ENCODE results near the gene MAP3K2. TPM values are rescaled to one million over a fixed set of nuclear protein-coding genes. Genes with fewer than 3 reads are reported as not detected.

MAP3K2 gene
- total and polyA plus RNA-seq, 10 of the 15 experiments (the other 5 are each of a cell fraction or from before 2014, with no cell fraction given): 2.7 to 39.6 (median 16.1) TPM

GRCh38 chr2:127270663-127271062 lies 117.1 kb downstream of the MAP3K2 start:
- Histone ChIP-seq H2AFZ (ENCODE audit: control insufficient read depth, low read depth, low read length) (no peak overlapping the region), H3K27me3 (replicated peaks in 1 of 2; ENCODE audit: control insufficient read depth in 2 of 2, insufficient read depth in 2 of 2, low read length in 1 of 2) (no peaks in the 10 kb centered on the region), H3K79me2 (ENCODE audit: control insufficient read depth, insufficient read depth, low read length) (no peaks in the 10 kb centered on the region), H3K27ac (ENCODE audit: control insufficient read depth, insufficient read depth) (no peak overlapping the region), H3K4me3 (no peak overlapping the region), H3K9me3 (replicated peaks; ENCODE audit: control insufficient read depth, insufficient read depth, low read length) (no peaks in the 10 kb centered on the region), H4K20me1 (ENCODE audit: control insufficient read depth, insufficient read depth) (no peaks in the 10 kb centered on the region), H3K36me3 (ENCODE audit: control insufficient read depth in 2 of 2, insufficient read depth in 2 of 2, low read length in 1 of 2) (peaks cover 19 to 25% of the 10 kb centered on the region in 2 experiments), H3K4me2 (ENCODE audit: control insufficient read depth, insufficient read depth) (no peak overlapping the region), H3K9ac (ENCODE audit: control insufficient read depth, insufficient read depth, low read length) (no peak overlapping the region), H3K4me1 (ENCODE audit: control insufficient read depth, insufficient read depth, low read length) (no peaks in the 10 kb centered on the region)
- RAD21 ChIA-PET (ENCODE audit: unreplicated experiment): no interaction called here
- SMC1A ChIA-PET (ENCODE audit: uncharacterized antibody, unreplicated experiment): no interaction called here
- no peak for FAIRE-seq
- DNase-seq (ENCODE audit: low read depth, low spot score): no peak
- peak; percentile 58 for ATAC-seq
- 100% methylated on average over 5 of the region's 5 CpGs for WGBS (ENCODE audit: insufficient coverage, insufficient replicate concordance, low lambda C conversion rate, missing lambda C conversion rate)
- no TSS peak for BruUV-seq (replicated peaks)
- in situ Hi-C loops (cut with MboI) (no loop called here), intact Hi-C loops (cut with micrococcal nuclease; ENCODE audit: unreplicated experiment) (no loop called here)
- TF ChIP-seq SRF (IDR thresholded peaks at IDR 0.05; ENCODE audit: low read depth in 2 of 2, low read length in 2 of 2): no peak
- peak in 2 of 3 experiments; percentile 23 to 32; a peak in 2 of 6 replicates for TF ChIP-seq CTCF (IDR thresholded peaks at IDR 0.05 in 2 of 3, conservative IDR thresholded peaks at IDR 0.05 in 1 of 3; ENCODE audit: control insufficient read depth in 2 of 3, extremely low read depth in 1 of 3, insufficient read depth in 1 of 3, low read depth in 3 of 3, low read length in 3 of 3)
- POLR2A ChIA-PET: no interaction called here
- CTCF ChIA-PET: interaction anchor here (0.6 to 1.0 kb wide), 3 partner anchors 56 to 1030 kb away, joined by 3 to 4 read pairs (median 3); no protein-coding TSS in a partner anchor

DNA sequence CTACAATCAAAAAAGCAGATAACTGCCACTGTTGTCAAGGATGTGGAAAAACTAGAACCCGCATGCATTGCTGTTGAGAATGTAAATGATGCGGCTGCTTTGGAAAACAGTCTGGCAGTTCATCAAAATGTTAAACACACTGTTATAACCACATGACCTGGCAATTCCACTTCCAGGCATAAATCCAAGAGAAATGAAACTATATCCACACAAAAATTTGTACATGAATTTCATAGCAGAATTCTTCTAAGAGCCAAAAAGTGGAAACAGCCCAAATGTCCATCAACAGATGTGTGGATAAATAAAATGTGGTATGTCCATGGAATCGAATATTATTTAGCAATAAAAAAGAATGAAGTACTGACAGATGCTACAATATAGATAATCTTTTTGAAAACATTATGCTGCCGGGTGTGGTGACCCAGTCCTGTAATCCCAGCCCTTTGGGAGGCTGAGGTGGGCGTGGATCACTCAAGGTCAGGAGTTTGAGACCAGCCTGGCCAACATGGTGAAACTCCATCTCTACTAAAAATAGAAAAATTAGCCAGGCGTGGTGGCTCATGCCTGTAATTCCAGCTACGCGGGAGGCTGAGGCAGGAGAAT lies 125.9 kb downstream of the MAP3K2 start:
- RAD21 ChIA-PET (ENCODE audit: unreplicated experiment): no interaction called here
- no peak for FAIRE-seq
- TF ChIP-seq HDGF (IDR thresholded peaks at IDR 0.05) (no peak), ATF2 (IDR thresholded peaks at IDR 0.05; ENCODE audit: low read length) (no peak), JUNB (IDR thresholded peaks at IDR 0.05) (no peak), POLR2AphosphoS2 (IDR thresholded peaks at IDR 0.05; ENCODE audit: low read depth, low read length) (no peak), MXI1 (IDR thresholded peaks at IDR 0.05; ENCODE audit: low read depth, low read length) (no peak), EZH2 (IDR thresholded peaks at IDR 0.05; ENCODE audit: borderline replicate concordance, control insufficient read depth, low read depth, low read length) (no peak), CBX3 (IDR thresholded peaks at IDR 0.05; ENCODE audit: borderline replicate concordance, low read depth) (no peak), FOS (IDR thresholded peaks at IDR 0.05; ENCODE audit: borderline replicate concordance, extremely low read depth, insufficient read length) (no peak)
- TF ChIP-seq, protein P1, sequence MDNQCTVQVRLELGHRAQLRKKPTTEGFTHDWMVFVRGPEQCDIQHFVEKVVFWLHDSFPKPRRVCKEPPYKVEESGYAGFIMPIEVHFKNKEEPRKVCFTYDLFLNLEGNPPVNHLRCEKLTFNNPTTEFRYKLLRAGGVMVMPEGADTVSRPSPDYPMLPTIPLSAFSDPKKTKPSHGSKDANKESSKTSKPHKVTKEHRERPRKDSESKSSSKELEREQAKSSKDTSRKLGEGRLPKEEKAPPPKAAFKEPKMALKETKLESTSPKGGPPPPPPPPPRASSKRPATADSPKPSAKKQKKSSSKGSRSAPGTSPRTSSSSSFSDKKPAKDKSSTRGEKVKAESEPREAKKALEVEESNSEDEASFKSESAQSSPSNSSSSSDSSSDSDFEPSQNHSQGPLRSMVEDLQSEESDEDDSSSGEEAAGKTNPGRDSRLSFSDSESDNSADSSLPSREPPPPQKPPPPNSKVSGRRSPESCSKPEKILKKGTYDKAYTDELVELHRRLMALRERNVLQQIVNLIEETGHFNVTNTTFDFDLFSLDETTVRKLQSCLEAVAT (IDR thresholded peaks at IDR 0.05): no peak

More for the DNA sequence above, 125.9 kb downstream of the MAP3K2 start:
- Histone ChIP-seq H3K4me2 (ENCODE audit: control insufficient read depth, insufficient read depth) (no peak overlapping the region), H3K27me3 (replicated peaks in 1 of 2; ENCODE audit: control insufficient read depth in 2 of 2, insufficient read depth in 2 of 2, low read length in 1 of 2) (no peaks in the 10 kb centered on the region), H3K9ac (ENCODE audit: control insufficient read depth, insufficient read depth, low read length) (no peak overlapping the region), H3K4me3 (no peak overlapping the region), H3K79me2 (ENCODE audit: control insufficient read depth, insufficient read depth, low read length) (no peaks in the 10 kb centered on the region), H3K9me3 (replicated peaks; ENCODE audit: control insufficient read depth, insufficient read depth, low read length) (no peaks in the 10 kb centered on the region), H3K36me3 (ENCODE audit: control insufficient read depth in 2 of 2, insufficient read depth in 2 of 2, low read length in 1 of 2) (peaks cover 12 to 23% of the 10 kb centered on the region in 2 experiments), H2AFZ (ENCODE audit: control insufficient read depth, low read depth, low read length) (no peak overlapping the region), H3K27ac (ENCODE audit: control insufficient read depth, insufficient read depth) (no peak overlapping the region), H3K4me1 (ENCODE audit: control insufficient read depth, insufficient read depth, low read length) (no peaks in the 10 kb centered on the region), H4K20me1 (ENCODE audit: control insufficient read depth, insufficient read depth) (no peaks in the 10 kb centered on the region)
- no peak for DNase-seq (ENCODE audit: low read depth, low spot score)
- in situ Hi-C loops (cut with MboI): no loop called here
- intact Hi-C loops (cut with micrococcal nuclease; ENCODE audit: unreplicated experiment): no loop called here
- ChIA-PET CTCF (no interaction called here), POLR2A (no interaction called here), SMC1A (ENCODE audit: uncharacterized antibody, unreplicated experiment) (no interaction called here)
- WGBS (ENCODE audit: insufficient coverage, insufficient replicate concordance, low lambda C conversion rate, missing lambda C conversion rate): 98% methylated on average over 8 of the region's 8 CpGs
- BruUV-seq (replicated peaks): no TSS peak
- no peak for ATAC-seq
